C4-2B (cell line): ENCODE data around the gene ZNF471.

ENCODE experiments used
- ZFX ChIP-seq: fragments of 450-650 bp; IDR thresholded peaks from 2 replicates; pipeline ENCODE4 v1.6.1; 2017
- TF ChIP-seq, protein P1 (sequence below): fragments of 450-650 bp; conservative IDR thresholded peaks from 2 replicates; pipeline ENCODE4 v1.5.1; 2017; ENCODE audit warnings: mild to moderate bottlenecking

DNA sequence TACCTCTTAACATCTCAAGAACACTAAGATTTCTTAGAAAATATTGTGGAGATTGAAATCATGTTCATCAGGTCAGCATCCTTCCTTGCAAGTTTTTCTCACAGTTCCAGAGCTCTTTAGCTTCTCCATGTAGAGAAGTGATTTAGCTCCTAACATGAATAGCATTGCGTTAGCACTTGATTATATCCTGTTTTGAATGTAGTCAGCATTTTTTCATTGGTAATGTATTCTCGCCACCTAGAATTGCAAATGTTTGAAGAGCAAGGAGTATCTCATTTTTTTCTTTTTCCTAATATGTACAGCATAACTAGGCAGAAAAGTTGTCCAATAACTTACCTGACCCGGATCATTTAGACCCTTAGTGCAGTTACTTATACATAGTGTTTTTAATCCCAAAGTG, 66.3 kb downstream of the ZNF471 start:
- TF ChIP-seq ZFX = no peak
- TF ChIP-seq, protein P1, sequence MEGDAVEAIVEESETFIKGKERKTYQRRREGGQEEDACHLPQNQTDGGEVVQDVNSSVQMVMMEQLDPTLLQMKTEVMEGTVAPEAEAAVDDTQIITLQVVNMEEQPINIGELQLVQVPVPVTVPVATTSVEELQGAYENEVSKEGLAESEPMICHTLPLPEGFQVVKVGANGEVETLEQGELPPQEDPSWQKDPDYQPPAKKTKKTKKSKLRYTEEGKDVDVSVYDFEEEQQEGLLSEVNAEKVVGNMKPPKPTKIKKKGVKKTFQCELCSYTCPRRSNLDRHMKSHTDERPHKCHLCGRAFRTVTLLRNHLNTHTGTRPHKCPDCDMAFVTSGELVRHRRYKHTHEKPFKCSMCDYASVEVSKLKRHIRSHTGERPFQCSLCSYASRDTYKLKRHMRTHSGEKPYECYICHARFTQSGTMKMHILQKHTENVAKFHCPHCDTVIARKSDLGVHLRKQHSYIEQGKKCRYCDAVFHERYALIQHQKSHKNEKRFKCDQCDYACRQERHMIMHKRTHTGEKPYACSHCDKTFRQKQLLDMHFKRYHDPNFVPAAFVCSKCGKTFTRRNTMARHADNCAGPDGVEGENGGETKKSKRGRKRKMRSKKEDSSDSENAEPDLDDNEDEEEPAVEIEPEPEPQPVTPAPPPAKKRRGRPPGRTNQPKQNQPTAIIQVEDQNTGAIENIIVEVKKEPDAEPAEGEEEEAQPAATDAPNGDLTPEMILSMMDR = no peak
